Stimulated activated CD8-positive, alpha-beta memory T cell treated with anti-CD3 and anti-CD28 coated beads, Interleukin-12 subunit alpha, Interleukin-12 subunit beta, amount 100 ng/mL, for 24 hours (primary cell): ENCODE measurements around the gene MCM5.
"Not testable (repeated sequence)": the region's sequence is repeated elsewhere in the genome, so short reads cannot be mapped to it uniquely, and the experiment has no call there.

Experiments used
- DNase-seq: peaks from one replicate; pipeline ENCODE4 v3.0.0-alpha.2; 2020; ENCODE audit errors: extremely low read depth

The MCM5 gene

DNA sequence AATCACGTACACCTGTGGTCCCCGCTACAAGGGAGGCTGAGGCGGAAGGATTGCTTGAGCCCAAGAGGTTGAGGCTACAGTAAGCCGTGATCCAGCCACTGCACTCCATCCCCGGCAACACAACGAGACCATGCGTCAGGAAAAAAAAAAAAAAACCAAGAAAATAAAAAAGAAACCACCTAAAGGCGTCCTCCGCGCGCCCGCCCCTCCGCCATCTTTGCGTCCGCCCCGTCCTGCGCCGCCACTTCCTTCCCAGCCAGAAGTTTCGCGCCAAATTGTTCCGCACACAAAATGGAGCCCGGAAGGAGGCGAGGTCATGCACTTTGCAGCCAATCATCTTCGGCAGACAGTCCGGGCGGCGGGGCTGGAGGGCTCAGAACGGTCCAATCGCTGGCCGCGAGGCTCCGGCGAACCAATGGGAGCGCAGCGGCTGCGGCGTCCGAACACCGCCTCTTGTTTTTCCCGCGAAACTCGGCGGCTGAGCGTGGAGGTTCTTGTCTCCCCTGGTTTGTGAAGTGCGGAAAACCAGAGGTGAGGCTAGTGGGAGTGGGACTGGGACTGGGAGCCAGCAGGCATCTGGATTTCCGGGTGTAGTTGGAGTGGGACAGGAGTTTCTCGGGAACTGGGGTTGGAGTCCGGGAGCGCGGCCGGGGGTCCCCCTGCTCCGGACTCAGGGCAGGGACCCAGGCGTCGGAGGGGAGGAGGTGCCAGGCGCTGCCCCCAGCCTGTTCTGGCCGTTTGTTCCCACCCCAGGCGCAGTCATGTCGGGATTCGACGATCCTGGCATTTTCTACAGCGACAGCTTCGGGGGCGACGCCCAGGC lies at the start of gene MCM5:
MCM5 (plus strand) TSS at position 463 of the 823 bp plus-strand sequence; CDS start at position 762, 299 bp downstream.
- peak; percentile 94 for DNase-seq

GRCh38 chr22:35350539-35351503 lies 49.1 kb upstream of the MCM5 start:
- peak; percentile 63 for DNase-seq

DNA sequence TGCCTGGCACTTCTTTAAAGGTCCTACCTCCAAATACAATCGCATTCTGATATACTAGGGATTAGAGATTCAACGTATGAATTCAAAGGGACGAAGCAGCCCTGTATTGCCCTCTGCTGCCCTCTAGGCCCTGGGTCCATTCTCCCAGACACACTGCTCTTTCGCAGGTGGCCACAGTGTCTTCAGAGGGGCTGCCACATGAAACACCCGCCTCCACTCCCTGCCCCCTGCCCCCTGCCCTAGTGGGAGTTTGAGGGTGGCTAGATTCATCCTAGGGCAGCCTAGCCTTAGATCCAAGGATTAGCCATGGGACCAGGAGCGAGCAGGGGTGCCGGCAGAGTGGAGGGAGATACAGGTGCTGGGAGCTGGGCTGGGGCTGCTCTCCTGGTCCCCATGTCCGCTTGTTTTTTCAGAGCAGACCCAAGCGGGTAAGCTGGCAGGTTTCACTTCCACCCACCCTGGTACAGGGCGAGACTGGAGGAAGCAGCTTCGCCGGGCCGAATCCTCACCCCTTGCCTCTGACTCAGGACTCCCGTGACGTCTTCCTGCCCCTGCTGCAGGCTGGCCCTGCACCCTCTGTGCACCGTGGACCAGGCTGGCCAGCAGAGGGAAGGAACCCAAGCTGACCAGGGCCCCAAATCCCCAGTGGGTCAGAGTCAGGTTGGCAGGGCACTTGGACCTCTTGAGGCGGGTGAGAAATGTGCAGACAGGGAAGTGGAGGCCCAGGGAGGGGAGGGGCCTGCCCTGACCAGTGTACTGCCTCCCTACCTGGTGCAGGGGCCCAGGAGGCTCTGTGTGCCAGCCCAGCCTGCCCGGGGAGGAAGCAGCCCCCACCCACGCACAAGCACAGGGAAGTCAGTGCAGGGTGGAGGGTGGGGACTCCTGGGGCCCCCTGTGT lies 47.5 kb upstream of the MCM5 start:
- DNase-seq = no peak

- no peak for DNase-seq
Observed at GRCh38 chr22:35353318-35353717, 46.6 kb upstream of the MCM5 start.

GRCh38 chr22:35354068-35354467 lies 45.9 kb upstream of the MCM5 start:
- no peak for DNase-seq

DNA sequence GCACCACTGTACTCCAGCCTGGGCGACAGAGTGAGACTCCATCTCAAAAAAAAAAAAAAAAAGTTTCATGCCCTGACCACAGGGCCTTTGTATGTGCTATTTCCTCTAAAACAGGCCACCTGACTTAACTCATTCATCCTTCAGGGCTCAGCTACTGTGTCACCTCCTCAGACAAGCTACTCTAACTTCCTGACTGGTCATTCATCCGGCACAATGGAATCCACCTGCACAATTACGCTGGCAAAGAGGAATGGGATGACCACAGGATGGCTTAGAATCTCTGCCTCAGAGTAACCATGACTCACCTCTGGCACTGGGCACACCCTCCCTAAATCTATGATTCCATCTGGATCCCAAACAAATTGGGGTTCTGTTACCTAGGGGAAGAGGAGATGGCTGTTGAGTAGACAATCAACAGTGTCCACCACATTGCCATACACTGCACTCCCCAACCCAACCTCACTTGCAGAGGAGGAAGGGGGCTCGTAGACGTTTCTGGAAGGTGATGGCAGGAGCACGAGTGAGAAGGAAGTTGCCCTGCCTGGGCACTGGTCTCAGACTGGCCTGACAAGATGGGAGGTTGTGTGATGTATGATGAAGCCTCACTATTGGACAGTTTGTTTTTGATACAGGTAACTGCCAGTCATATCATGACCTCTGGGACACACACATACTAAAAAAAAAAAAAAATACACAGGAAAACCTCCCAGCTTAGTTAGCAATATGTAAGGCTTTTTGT lies 41.9 kb upstream of the MCM5 start:
- no peak for DNase-seq

DNA sequence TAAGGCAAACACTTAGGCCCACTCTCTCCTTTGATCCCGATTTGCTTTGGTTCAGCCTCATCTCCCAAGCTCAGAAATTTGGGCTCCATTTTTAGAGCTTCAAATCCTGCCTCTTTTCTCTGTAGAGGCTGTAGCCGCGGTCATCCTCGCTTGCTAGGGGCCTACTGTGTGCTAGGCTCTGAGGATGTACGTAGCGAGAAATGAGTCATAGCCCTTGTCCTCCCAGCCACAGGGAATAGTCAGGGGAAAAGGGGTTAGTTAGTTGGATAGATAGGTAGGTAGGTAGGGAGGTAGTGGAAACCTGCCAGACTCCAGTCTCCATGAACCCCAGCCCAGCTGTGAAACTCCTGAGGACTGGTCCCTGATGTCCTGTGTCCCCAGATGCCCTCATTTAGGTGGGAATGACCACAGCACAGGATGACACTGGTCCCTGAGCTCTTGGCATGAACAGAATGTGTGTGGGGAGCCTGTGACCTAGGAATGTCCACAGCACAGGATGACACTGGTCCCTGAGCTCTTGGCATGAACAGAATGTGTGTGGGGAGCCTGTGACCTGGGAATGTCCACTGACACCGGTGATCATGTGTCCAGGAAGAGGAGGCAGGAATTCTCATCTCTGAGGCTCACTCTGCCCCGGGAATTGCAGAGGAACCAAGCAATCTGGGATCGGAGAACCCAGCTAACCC lies 40.4 kb upstream of the MCM5 start:
- no peak for DNase-seq

DNA sequence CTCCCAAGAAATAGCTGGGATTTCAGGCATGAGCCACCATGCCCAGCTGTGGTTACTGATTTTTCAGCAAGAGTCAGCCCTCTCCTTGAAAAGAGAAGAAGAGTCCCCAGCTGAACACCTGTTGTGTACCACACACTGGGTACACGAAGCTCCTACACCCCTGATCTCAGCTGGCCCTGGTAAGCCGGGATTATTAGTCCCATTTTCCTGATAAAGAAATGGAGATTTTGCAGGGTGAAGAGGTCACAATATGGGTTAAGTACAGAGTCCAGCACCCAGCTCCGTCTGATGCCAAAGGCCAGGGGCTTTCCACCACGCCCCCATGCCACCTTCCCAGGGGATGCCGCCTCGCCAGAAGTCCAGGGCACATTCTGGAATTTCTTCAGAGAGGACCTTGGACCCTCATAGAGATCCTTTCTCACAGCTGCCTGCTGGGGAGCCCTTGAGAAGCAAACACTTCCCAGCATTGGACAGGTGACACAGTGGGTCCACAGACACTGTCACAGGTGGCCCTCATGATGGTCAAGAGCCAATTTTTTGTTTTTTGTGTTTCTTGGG lies 38.9 kb upstream of the MCM5 start:
- DNase-seq = no peak

DNA sequence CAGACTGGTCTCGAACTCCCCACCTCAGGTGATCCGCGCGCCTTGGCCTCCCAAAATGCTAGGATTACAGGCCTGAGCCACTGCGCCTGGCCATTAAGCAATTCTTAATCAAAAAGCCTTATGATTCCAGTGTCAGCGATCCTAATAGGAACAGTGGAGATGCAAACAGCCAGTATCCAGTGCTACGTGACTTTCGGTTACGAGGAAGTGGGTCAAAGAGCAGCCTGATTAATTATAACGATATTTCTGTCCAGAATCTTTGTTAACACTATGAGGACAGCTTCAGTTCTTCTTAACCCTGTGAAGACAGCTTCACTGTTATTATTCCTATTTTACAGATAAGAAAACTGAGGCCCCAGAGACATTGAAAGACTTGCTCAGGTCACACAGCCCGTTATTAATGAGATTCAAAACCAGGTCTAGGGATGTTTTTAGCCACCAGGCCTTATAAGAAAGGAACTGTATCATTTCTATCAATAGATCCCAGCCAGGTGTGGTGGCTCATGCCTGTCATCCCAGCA lies 36.3 kb upstream of the MCM5 start:
- DNase-seq = no peak

DNA sequence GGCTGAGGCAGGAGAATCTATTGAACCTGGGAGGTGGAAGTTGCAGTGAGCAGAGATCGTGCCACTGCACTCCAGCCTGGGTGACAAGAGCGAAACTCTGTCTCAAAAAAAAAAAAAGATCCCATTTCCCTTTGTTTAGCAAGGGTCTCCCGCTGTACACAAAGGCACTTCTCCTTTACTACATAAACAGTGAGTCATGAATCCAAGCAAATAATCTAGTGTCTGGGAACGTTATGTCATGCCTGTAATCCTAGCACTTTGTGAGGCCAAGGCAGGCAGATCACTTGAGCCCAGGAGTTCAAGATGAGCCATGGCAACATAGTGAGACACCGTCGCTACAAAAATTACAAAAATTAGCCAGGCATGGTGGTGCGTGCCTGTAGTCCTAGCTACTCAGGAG lies 35.7 kb upstream of the MCM5 start:
- not testable (repeated sequence) for DNase-seq

- no peak for DNase-seq
Observed at GRCh38 chr22:35367331-35367886, 32.5 kb upstream of the MCM5 start.

DNA sequence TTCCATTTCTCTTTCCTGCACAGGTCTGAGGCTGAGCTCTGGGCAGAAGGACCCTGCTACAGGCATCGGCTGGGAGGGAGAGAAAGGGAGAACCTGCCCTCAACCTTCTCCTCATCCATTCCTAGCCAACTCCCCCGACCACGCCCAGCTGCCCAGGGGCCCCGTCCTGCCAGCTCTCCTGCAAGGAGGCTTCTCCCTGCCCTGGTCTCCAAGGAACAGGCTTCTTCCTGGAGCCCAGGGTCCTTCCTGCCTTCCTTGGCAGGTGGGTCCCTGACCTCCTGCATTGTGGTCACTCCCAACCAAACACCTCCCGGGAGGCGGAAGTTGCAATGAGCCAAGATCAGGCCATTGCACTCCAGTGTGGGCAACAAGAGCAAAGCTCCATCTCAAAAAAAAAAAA lies 31.6 kb upstream of the MCM5 start:
- DNase-seq = no peak

GRCh38 chr22:35369996-35370395 lies 29.9 kb upstream of the MCM5 start:
- DNase-seq = no peak

- no peak for DNase-seq
Observed at GRCh38 chr22:35373781-35374180, 26.2 kb upstream of the MCM5 start.

- no peak for DNase-seq
Observed at GRCh38 chr22:35375031-35375430, 24.9 kb upstream of the MCM5 start.

DNA sequence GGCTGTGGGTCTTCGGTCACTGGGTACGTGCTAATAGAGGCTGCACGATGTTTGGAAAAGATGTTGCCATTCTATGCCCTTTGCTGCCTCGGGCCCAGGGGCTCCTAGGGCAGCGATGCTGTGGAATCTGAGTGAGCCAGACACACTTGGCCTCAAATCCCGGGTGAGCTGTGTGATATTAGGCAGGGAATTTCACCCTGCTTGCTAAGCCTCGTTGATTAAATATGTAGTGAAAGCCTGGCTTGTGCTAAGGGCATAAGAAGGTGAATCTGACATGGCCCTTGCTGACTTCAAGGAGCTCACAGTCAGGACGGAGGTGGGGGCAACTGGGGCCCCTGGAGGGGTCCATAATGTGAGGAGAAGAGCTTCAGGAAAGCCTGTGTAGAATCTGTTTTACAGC lies 24.4 kb upstream of the MCM5 start:
- no peak for DNase-seq

GRCh38 chr22:35376728-35377472 lies 23.0 kb upstream of the MCM5 start:
- no peak for DNase-seq

- no peak for DNase-seq
Observed at GRCh38 chr22:35377735-35378134, 22.2 kb upstream of the MCM5 start.

GRCh38 chr22:35378621-35379020 lies 21.3 kb upstream of the MCM5 start:
- no peak for DNase-seq
